ENCODE measurements around the gene PARL.

Gene PARL

DNA sequence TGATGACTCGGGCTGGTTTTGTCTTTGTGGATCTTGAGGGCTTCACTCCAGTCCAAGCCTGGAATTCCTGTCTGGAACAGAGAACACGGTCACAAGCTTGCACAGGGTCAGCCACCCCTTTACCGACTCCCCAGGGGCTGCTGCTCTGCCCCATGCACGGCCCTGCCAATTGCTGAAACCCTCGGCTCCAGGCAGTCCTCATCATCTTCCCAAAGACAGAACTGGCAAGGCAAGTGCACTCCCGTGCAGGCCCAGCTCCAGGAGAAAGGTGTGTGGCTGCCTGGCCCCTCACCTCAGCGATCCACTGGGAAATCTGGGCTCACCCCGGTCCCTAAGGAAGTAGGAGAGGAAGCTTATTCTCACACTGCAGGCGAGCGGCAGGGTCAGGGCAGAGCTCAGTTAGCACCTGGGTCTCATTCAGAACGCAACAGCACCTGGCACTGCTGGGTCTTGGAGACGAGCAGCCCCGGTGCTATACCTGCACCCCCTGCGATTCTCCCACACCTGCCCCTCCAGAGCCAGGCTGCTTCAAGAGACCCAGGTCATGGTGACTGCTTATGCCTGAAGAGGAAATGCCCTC, 66.5 kb downstream of the PARL start:
- no peak for DNase-seq (ENCODE audit: low read depth)

- DNase-seq (ENCODE audit: low read depth), result no peak
Observed at GRCh38 chr3:183817639-183818038, 67.0 kb downstream of the PARL start.

GRCh38 chr3:183816681-183817510, 67.8 kb downstream of the PARL start:
- no peak for DNase-seq (ENCODE audit: low read depth)

GRCh38 chr3:183815951-183816475, 68.7 kb downstream of the PARL start:
- no peak for DNase-seq (ENCODE audit: low read depth)

GRCh38 chr3:183815563-183815940, 69.1 kb downstream of the PARL start:
- DNase-seq (ENCODE audit: low read depth), result no peak

DNA sequence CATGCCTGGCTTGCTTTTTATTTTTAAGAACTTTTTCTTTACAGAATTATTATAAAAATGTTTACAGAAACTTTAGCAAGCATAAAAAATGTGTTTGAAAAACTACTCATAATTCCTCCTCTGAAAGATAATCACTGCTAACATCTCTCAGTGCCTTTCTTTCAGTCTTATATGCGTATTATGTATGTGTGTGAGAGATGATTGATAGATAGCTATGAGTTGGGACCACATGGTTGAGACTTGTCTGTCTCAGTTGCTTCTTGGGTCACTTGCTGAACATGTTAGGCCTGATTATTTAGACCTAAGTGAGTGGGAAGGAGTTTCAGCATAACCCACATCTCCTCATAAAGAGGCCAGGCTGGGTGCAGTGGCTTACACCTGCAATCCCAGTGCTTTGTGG, 70.4 kb downstream of the PARL start:
- no peak for DNase-seq (ENCODE audit: low read depth)

- no peak for DNase-seq (ENCODE audit: low read depth)
Observed at GRCh38 chr3:183812761-183813445, 71.8 kb downstream of the PARL start.

DNA sequence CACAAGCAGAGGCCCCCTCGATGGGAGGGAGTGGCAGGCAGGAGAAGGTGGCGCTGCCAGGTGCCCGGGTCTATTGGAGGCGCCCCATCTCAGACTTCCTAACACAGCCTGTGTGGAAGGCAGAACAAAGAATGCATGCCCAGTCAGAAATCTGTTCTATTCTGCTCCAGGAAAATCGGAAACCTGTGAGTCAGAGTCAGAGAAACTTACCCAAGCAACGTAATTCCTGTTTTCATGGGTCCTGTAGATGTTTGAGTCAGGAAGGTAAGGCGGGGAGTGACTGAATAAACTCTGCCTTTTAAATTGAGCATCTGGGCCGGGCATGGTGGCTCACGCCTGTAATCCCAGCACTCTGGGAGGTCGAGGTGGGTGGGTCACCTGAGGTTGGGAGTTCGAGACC, 73.0 kb downstream of the PARL start:
- DNase-seq (ENCODE audit: low read depth), result no peak

GRCh38 chr3:183810643-183811594, 73.8 kb downstream of the PARL start:
- DNase-seq (ENCODE audit: low read depth), result no peak

- DNase-seq (ENCODE audit: low read depth), result no peak
Observed at GRCh38 chr3:183809270-183809669, 75.4 kb downstream of the PARL start.

GRCh38 chr3:183808355-183808754, 76.3 kb downstream of the PARL start:
- DNase-seq (ENCODE audit: low read depth), result no peak

GRCh38 chr3:183807881-183808280, 76.8 kb downstream of the PARL start:
- no peak for DNase-seq (ENCODE audit: low read depth)

- no peak for DNase-seq (ENCODE audit: low read depth)
Observed at GRCh38 chr3:183807209-183807728, 77.4 kb downstream of the PARL start.

DNA sequence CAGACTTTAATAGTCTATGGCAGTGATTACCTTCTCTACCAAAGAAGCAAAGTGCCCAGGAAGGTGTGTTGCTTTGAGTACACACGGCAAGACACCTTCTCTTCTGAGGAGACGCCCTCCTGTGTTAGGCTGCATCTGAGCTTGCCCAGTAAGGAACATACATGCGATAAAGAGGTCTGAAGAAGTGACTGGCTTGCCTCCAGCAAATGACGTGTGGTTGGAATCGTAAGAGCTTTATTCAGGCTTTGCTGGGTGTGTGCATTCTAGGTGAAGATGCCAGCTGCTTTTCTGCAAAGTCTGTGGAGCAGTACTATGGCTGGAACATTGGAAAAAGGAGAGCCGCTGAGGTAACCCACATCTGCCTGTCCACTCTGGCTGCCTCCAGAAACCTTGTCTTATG, 81.7 kb downstream of the PARL start:
- DNase-seq (ENCODE audit: low read depth), result no peak

DNA sequence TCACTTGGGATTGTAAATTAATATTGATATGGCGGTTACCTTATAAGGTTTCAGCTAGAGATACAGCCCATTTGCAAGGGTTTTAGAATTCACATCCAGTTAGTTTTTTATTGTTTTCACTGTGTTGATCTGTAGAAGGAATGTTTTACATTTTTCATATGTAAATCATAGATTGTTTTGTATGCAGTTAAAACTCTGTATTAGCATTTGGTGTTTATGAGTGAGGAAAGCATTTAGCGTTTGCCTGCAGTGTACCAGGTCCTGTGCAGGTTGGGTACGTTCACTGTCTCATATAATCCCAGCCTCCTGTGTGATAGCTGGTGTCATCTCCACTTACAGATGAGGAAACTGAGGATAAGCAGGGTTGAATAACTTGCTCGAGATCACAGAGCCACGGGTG, 83.1 kb downstream of the PARL start:
- DNase-seq (ENCODE audit: low read depth), result no peak

GRCh38 chr3:183800243-183800863, 84.3 kb downstream of the PARL start:
- no peak for DNase-seq (ENCODE audit: low read depth)

DNA sequence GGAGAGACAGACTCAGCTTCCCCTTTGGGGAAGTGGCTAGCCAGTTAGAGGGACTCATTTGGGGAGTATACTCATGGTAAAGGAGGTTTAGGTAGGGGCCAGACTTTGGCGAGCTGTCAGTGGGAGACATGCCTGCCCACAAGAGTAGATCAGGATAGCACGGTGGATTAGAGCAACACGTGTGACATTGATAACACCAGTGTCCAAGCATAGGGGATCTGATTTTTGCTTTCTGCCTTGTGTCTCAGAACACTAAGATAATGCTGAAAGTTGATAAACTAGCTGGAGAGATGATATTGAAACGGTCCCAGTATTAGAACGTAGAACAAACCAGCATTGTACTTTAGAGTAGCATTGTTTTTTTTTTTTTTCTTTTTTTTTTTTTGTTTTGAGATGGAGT, 85.2 kb downstream of the PARL start:
- no peak for DNase-seq (ENCODE audit: low read depth)

DNA sequence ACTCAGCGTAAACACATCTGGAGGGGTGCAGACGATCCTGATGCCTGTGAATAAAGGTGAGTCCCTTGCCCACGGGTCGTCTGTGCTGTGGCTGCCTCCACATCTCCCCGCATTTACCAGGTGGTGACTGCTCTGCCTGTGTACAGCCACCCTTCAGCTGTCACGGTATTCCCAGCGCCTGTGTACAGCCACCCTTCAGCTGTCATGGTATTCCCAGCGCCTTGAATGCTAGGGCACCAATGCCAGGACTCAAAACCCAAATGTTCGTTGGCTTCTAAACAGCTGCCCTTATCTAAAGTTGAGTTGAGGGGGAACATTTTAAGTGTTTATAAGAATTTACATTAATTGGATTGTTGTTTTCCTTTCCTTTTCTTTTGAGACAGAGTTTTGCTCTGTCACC, 86.7 kb downstream of the PARL start:
- DNase-seq (ENCODE audit: low read depth), result no peak

GRCh38 chr3:183796372-183796771, 88.3 kb downstream of the PARL start:
- DNase-seq (ENCODE audit: low read depth), result no peak

DNA sequence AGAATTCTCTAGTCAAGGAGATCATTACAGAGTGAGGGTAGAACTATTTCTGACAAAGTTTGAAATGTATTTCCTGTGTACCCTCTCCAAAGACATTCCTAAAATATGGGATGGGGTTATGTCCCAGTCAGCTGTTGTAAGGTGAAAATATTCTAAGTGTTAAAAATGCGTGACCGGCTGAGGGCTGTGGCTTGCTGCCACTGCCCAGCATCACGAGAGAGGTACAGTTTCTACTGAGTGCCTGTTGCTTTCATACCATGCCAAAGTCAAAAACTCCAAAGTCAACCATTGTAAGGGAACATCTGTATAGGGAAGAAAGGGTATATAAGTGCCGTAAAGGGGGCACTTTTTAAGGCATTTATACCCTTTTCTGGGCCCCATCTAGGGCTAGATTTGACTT, 90.2 kb downstream of the PARL start:
- no peak for DNase-seq (ENCODE audit: low read depth)

DNA sequence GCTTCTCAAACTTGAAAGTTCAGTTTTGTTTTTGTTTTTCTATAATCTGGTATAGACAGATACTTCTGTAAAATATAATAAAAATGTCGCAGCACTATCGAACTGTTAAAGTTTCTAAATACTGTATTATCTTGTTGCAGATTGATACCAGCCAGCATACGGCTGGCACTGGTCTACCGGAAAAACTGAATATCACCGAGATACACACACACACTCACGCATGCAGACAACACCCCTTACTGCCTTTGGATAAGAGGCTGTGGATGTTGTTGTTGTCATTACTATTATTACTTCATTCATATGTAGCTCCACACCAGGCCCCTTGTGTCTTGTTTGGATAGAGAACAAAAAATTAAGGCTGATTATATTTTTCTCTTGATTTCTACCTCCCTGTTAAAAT, 91.7 kb downstream of the PARL start:
- DNase-seq (ENCODE audit: low read depth), result no peak
